H1 (cell line): Measurements from ENCODE around the gene OMP. TPM values are rescaled to one million over a fixed set of nuclear protein-coding genes. Genes with fewer than 3 reads are reported as not detected.

ENCODE experiments used
- CTCF ChIA-PET: fragments of 300-600 bp; sonication (Branson Sonifier 250); formaldehyde crosslinking; loops from one replicate; lab custom pipeline; 2021; ENCODE audit not compliant: partially characterized antibody; lab: Charles Lee
- POLR2A ChIA-PET: fragments of 300-600 bp; sonication (Branson Sonifier 250); formaldehyde crosslinking; loops from one replicate; lab custom pipeline; 2021; ENCODE audit warnings: inconsistent platforms; ENCODE audit not compliant: partially characterized antibody; lab: Charles Lee
- DNase-seq, 2 experiments: peaks; one replicate each; pipeline versions ENCODE4 v3.0.0 to v3.0.0-alpha.2; 2010 to 2022; ENCODE audit warnings: low spot score in 2 of 2, low read depth in 1 of 2, mixed read lengths in 1 of 2
- FAIRE-seq: peaks from 2 replicates; lab custom pipeline; 2011; peaks lifted over from hg19 to GRCh38; lab: Jason Lieb, UNC
- H2AFZ ChIP-seq: 2 replicates; pipeline ENCODE4 v1.8.1; 2012; ENCODE audit warnings: low read length, inconsistent platforms
- H2AK5ac ChIP-seq: 2 replicates; pipeline ENCODE4 v1.6.1; 2013; ENCODE audit warnings: low read depth, low read length
- H2BK120ac ChIP-seq: replicated peaks from 2 replicates; pipeline ENCODE3; 2013; ENCODE audit warnings: low read depth, low read length, inconsistent platforms
- H2BK12ac ChIP-seq: 2 replicates; pipeline ENCODE4 v1.6.1; 2013; ENCODE audit warnings: low read depth, low read length
- H2BK15ac ChIP-seq: 2 replicates; pipeline ENCODE4 v1.6.1; 2013; ENCODE audit warnings: low read length
- H2BK20ac ChIP-seq: 2 replicates; pipeline ENCODE4 v1.6.1; 2013; ENCODE audit warnings: low read length
- H2BK5ac ChIP-seq: 2 replicates; pipeline ENCODE4 v1.6.1; 2013; ENCODE audit warnings: low read depth, low read length
- H3K14ac ChIP-seq: 2 replicates; pipeline ENCODE4 v1.6.1; 2013; ENCODE audit warnings: inconsistent platforms; ENCODE audit not compliant: insufficient read length
- H3K18ac ChIP-seq: 2 replicates; pipeline ENCODE4 v1.6.1; 2013; ENCODE audit warnings: low read length; ENCODE audit errors: extremely low read depth
- H3K23ac ChIP-seq: 2 replicates; pipeline ENCODE4 v1.6.1; 2013; ENCODE audit warnings: inconsistent platforms; ENCODE audit not compliant: insufficient read length
- H3K23me2 ChIP-seq: 2 replicates; pipeline ENCODE4 v1.6.1; 2013; ENCODE audit warnings: low read depth, low read length
- H3K27ac ChIP-seq: 2 replicates; pipeline ENCODE4 v1.6.1; 2011; ENCODE audit warnings: low read depth, low read length, inconsistent platforms
- H3K27me3 ChIP-seq, 4 experiments: replicated peaks in 1 of 4; 1 replicate in 1 of 4; 2 replicates in 3 of 4; pipeline versions ENCODE4 v1.6.1 to v1.8.1; 2011 to 2013; ENCODE audit warnings: low read length in 3 of 4, mild to moderate bottlenecking in 3 of 4, inconsistent platforms in 2 of 4, mixed read lengths in 2 of 4, moderate library complexity in 1 of 4; ENCODE audit not compliant: control insufficient read depth in 3 of 4, insufficient read depth in 3 of 4; ENCODE audit errors: extremely low read depth in 1 of 4
- H3K36me3 ChIP-seq, 4 experiments: 2 replicates each; pipeline versions ENCODE4 v1.6.1 to v1.8.1; 2011 to 2013; ENCODE audit warnings: mild to moderate bottlenecking in 4 of 4, low read length in 3 of 4, moderate library complexity in 2 of 4, control low read depth in 1 of 4, inconsistent platforms in 1 of 4; ENCODE audit not compliant: insufficient read depth in 4 of 4, control insufficient read depth in 2 of 4
- H3K4ac ChIP-seq: replicated peaks from 2 replicates; pipeline ENCODE3; 2013; ENCODE audit warnings: low read length, low read depth, mixed read lengths, inconsistent platforms; ENCODE audit not compliant: insufficient read length
- H3K4me1 ChIP-seq, 4 experiments: replicated peaks in 1 of 4; 1 replicate in 1 of 4; 2 replicates in 3 of 4; pipeline versions ENCODE4 v1.6.1 to v1.8.1; 2011 to 2013; ENCODE audit warnings: low read length in 3 of 4, inconsistent platforms in 2 of 4, mixed read lengths in 1 of 4; ENCODE audit not compliant: insufficient read depth in 4 of 4, control insufficient read depth in 3 of 4
- H3K4me2 ChIP-seq, 2 experiments: 2 replicates each; pipeline versions ENCODE4 v1.6.1 to v1.8.1; 2011 to 2013; ENCODE audit warnings: low read depth in 2 of 2, low read length in 2 of 2, control low read depth in 1 of 2, inconsistent platforms in 1 of 2, mild to moderate bottlenecking in 1 of 2; ENCODE audit not compliant: insufficient read depth in 1 of 2
- H3K4me3 ChIP-seq, 4 experiments: fragments of 200-600, 300-600 bp in 1 of 4; sonication (generic), shearing (Covaris generic), sonication (Bioruptor Twin) in 1 of 4; 2 replicates each; pipeline versions ENCODE4 v1.5.1 to v1.8.1; 2011 to 2016; ENCODE audit warnings: low read length in 4 of 4, low read depth in 3 of 4, control low read depth in 2 of 4, inconsistent platforms in 2 of 4, mild to moderate bottlenecking in 2 of 4, mixed read lengths in 1 of 4, moderate library complexity in 1 of 4; ENCODE audit not compliant: insufficient read depth in 2 of 4; ENCODE audit errors: extremely low read depth in 1 of 4
- H3K56ac ChIP-seq: replicated peaks from 2 replicates; pipeline ENCODE3; 2013; ENCODE audit warnings: low read depth, mild to moderate bottlenecking, mixed read lengths, low read length, inconsistent platforms; ENCODE audit not compliant: insufficient read length
- H3K79me1 ChIP-seq: 2 replicates; pipeline ENCODE4 v1.6.1; 2013; ENCODE audit warnings: low read depth, low read length, control low read depth
- H3K79me2 ChIP-seq, 2 experiments: 2 replicates each; pipeline versions ENCODE4 v1.6.1 to v1.8.1; 2012 to 2013; ENCODE audit warnings: low read length in 2 of 2, mild to moderate bottlenecking in 2 of 2, inconsistent platforms in 1 of 2; ENCODE audit not compliant: insufficient read depth in 2 of 2, control insufficient read depth in 1 of 2
- H3K9ac ChIP-seq, 4 experiments: replicated peaks in 1 of 4; 1 replicate in 1 of 4; 2 replicates in 3 of 4; pipeline versions ENCODE4 v1.6.1 to v1.8.1; 2011 to 2013; ENCODE audit warnings: low read depth in 3 of 4, low read length in 3 of 4, control low read depth in 2 of 4, mild to moderate bottlenecking in 2 of 4, moderate library complexity in 2 of 4, inconsistent platforms in 1 of 4; ENCODE audit errors: extremely low read depth in 1 of 4
- H3K9me3 ChIP-seq, 2 experiments: 2 replicates each; pipeline versions ENCODE4 v1.6.1 to v1.8.1; 2012 to 2013; ENCODE audit warnings: mild to moderate bottlenecking in 2 of 2, moderate library complexity in 2 of 2, control low read depth in 1 of 2, inconsistent platforms in 1 of 2, low read depth in 1 of 2, low read length in 1 of 2, mixed read lengths in 1 of 2; ENCODE audit not compliant: insufficient read depth in 2 of 2
- H4K20me1 ChIP-seq, 2 experiments: replicated peaks in 1 of 2; 2 replicates each; pipeline versions ENCODE3 to v1.8.1; 2011 to 2013; ENCODE audit warnings: inconsistent platforms in 2 of 2, low read length in 2 of 2, mild to moderate bottlenecking in 1 of 2; ENCODE audit not compliant: insufficient read depth in 2 of 2, control insufficient read depth in 1 of 2
- H4K5ac ChIP-seq: 2 replicates; pipeline ENCODE4 v1.6.1; 2013; ENCODE audit warnings: low read length, low read depth, mixed read lengths, inconsistent platforms; ENCODE audit not compliant: insufficient read length
- H4K8ac ChIP-seq: 2 replicates; pipeline ENCODE4 v1.8.0; 2013; ENCODE audit warnings: mild to moderate bottlenecking, moderate library complexity, low read length, inconsistent platforms; ENCODE audit not compliant: insufficient read depth; ENCODE audit errors: extremely low read depth
- H4K91ac ChIP-seq: replicated peaks from 2 replicates; pipeline ENCODE3; 2013; ENCODE audit warnings: low read length, mixed read lengths, inconsistent platforms; ENCODE audit not compliant: insufficient read length
- ATF2 ChIP-seq: IDR thresholded peaks from 2 replicates; pipeline ENCODE4 v1.6.1; 2012; ENCODE audit warnings: low read length, inconsistent platforms
- EZH2 ChIP-seq: fragments of 200-600 bp; sonication (generic); IDR thresholded peaks from 2 replicates; pipeline ENCODE4 v1.7.1; 2012; ENCODE audit warnings: low read depth, mild to moderate bottlenecking, moderate library complexity, low read length, inconsistent platforms; ENCODE audit not compliant: severe bottlenecking
- WGBS, 2 experiments: shearing (Covaris generic) in 1 of 2; methylation state at CpG; one replicate each; pipeline versions ENCODE4 v1.1.6 to v1.1.7; 2013 to 2015; ENCODE audit warnings: low lambda C conversion rate in 2 of 2, mixed read lengths in 2 of 2, inconsistent platforms in 1 of 2, low coverage in 1 of 2, missing lambda C conversion rate in 1 of 2; ENCODE audit not compliant: insufficient replicate concordance in 2 of 2, insufficient coverage in 1 of 2, insufficient read length in 1 of 2; ENCODE audit errors: extremely low coverage in 1 of 2, missing lambda C conversion rate in 1 of 2; 5-methylcytosine and 5-hydroxymethylcytosine counted together
- polyA plus RNA-seq, 7 experiments: library from polyadenylated mRNA; depleted of rRNA in 3 of 7; stranded (reverse) in 5 of 7; unstranded in 2 of 7; fragments of >200 nt in 5 of 7; fragments of 200-250 nt in 2 of 7; gene quantifications; 1 replicate in 5 of 7; 2 replicates in 1 of 7; 4 replicates in 1 of 7; pipeline versions ENCODE4 v1.2.1 to v1.2.3, GENCODE V29; 2011 to 2013; ENCODE audit warnings: missing spikeins in 2 of 7, mixed read lengths in 2 of 7
- total RNA-seq: library from RNA; stranded (reverse); fragmentation: NEBNext Ultra II Directional; extraction: Animal tissue kit (Norgen Biotek cat#: 25700); gene quantifications from 2 replicates; pipeline ENCODE4 v1.2.1, GENCODE V29; 2021

Gene OMP
- total and polyA plus RNA-seq, 2 of the 8 experiments (the other 6 are each of a cell fraction or from before 2014, with no cell fraction given), result not detected

GRCh38 chr11:77144196-77144856, 41.7 kb downstream of the OMP start:
- H3K4me1 ChIP-seq, result peaks cover 0 to 15% (median 7%) of the 10 kb centered on the region in 4 experiments
- H3K4me3 ChIP-seq, result no peak overlapping the region
- no peak overlapping the region for H2AK5ac ChIP-seq
- no peak overlapping the region for H3K4ac ChIP-seq
- H2BK20ac ChIP-seq, result no peak overlapping the region
- DNase-seq (no peak), FAIRE-seq (no peak)
- H2BK12ac ChIP-seq, result 0 out of 2 replicates have a peak overlapping the region, but pooled peaks have one; percentile 75
- H3K18ac ChIP-seq, result no peak overlapping the region
- no peak overlapping the region for H3K56ac ChIP-seq
- H3K9ac ChIP-seq, result no peak overlapping the region
- no peak overlapping the region for H3K4me2 ChIP-seq
- H3K14ac ChIP-seq, result no peak overlapping the region
- 87% methylated on average over 8 of the region's 9 CpGs; no CpG with 5 or more reads in 1 of the 2 experiments for WGBS, 2 experiments
- no peak overlapping the region for H2BK15ac ChIP-seq
- H3K27ac ChIP-seq, result no peak overlapping the region
- 0 out of 2 replicates have a peak overlapping the region, but pooled peaks have one; percentile 8 for H2BK5ac ChIP-seq
- H4K20me1 ChIP-seq, result no peaks in the 10 kb centered on the region
- ChIA-PET POLR2A (interaction anchor here (1.0 to 2.0 kb wide), 2 partner anchors 17 to 30 kb away, joined by 3 to 8 read pairs; no protein-coding TSS in a partner anchor), CTCF (interaction anchor here (1.1 to 16.2 kb wide), 6 partner anchors 11 to 54 kb away, joined by 3 to 104 read pairs (median 20); partner anchors contain the start of gene MYO7A)
- H3K79me2 ChIP-seq, result no peaks in the 10 kb centered on the region
- H2AFZ ChIP-seq, result no peak overlapping the region
- H4K5ac ChIP-seq, result no peak overlapping the region
- no peak overlapping the region for H4K8ac ChIP-seq
- H3K23me2 ChIP-seq, result peaks cover 7% of the 10 kb centered on the region; the same call in 1 of the 2 replicates
- no peak overlapping the region for H3K23ac ChIP-seq
- H2BK120ac ChIP-seq, result no peak overlapping the region
- no peaks in the 10 kb centered on the region for H3K79me1 ChIP-seq
- H3K9me3 ChIP-seq, result no peaks in the 10 kb centered on the region
- no peaks in the 10 kb centered on the region for H3K36me3 ChIP-seq
- peak overlapping the region; percentile 44 for H4K91ac ChIP-seq
- H3K27me3 ChIP-seq, result peaks cover 0 to 2% (median 0%) of the 10 kb centered on the region in 4 experiments; a peak in 2 of 7 replicates
- no peak for TF ChIP-seq EZH2
- no peak for TF ChIP-seq ATF2
